DOHH2 (cell line): ENCODE measurements around the gene H6PD.

Source experiments
- EZH2phosphoT487 ChIP-seq: fragments of 200-600 bp; sonication (generic); IDR thresholded peaks from 2 replicates; pipeline ENCODE4 v1.6.1; 2017; ENCODE audit warnings: borderline replicate concordance, mild to moderate bottlenecking, antibody characterized with exemption, low read length, moderate library complexity, mixed read lengths
- TF ChIP-seq, protein P1 (sequence below): fragments of 200-600 bp; sonication (generic); IDR thresholded peaks from one replicate; pipeline ENCODE4 v1.5.1; 2014; ENCODE audit warnings: antibody characterized with exemption, mild to moderate bottlenecking, low read depth, low read length; ENCODE audit not compliant: poor library complexity, severe bottlenecking

DNA sequence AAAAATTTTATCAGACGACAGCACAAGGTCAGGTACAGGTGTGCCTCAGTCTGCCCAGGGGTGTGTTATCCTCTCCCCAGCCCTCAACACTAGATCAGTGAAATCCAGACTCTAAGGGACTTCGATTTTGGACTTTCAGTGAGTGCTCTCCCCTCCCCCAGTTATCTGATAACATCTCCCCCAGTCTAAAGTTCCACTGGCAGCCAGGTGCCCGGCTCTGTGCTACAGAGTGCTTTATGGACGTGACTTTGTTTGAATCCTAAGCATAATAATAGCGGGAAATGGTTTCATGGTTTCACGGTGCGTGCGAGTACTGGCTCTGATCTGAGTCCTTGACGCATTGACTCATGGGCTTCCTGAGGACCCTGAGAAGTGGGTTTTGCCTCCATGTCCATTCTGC is 61.3 kb downstream of the H6PD start:
- TF ChIP-seq, protein P1, sequence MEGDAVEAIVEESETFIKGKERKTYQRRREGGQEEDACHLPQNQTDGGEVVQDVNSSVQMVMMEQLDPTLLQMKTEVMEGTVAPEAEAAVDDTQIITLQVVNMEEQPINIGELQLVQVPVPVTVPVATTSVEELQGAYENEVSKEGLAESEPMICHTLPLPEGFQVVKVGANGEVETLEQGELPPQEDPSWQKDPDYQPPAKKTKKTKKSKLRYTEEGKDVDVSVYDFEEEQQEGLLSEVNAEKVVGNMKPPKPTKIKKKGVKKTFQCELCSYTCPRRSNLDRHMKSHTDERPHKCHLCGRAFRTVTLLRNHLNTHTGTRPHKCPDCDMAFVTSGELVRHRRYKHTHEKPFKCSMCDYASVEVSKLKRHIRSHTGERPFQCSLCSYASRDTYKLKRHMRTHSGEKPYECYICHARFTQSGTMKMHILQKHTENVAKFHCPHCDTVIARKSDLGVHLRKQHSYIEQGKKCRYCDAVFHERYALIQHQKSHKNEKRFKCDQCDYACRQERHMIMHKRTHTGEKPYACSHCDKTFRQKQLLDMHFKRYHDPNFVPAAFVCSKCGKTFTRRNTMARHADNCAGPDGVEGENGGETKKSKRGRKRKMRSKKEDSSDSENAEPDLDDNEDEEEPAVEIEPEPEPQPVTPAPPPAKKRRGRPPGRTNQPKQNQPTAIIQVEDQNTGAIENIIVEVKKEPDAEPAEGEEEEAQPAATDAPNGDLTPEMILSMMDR: no peak
- no peak for TF ChIP-seq EZH2phosphoT487
